GM18505 (cell line): Measurements from ENCODE around the gene CBLN1.

Source experiments
- ATAC-seq: cut with Tn5 transposase; IDR thresholded peaks from one replicate; pipeline ENCODE4 v1.9.1; 2021; ENCODE audit not compliant: unreplicated experiment
- POLR2A ChIP-seq: IDR thresholded peaks from 4 replicates; pipeline ENCODE4 v1.6.1; 2011; ENCODE audit warnings: borderline replicate concordance; ENCODE audit not compliant: insufficient read depth, insufficient read length; ENCODE audit errors: extremely low read depth

The CBLN1 gene

GRCh38 chr16:49281843-49282642, 405 bp upstream of the CBLN1 start:
- TF ChIP-seq POLR2A: no peak
- peak; percentile 83 for ATAC-seq

GRCh38 chr16:49280841-49281371, 732 bp downstream of the CBLN1 start:
- no peak for TF ChIP-seq POLR2A
- no peak for ATAC-seq

- TF ChIP-seq POLR2A: no peak
- ATAC-seq: no peak
Observed at GRCh38 chr16:49280105-49280741, 1.4 kb downstream of the CBLN1 start.

- TF ChIP-seq POLR2A: no peak
- ATAC-seq: no peak
Observed at GRCh38 chr16:49278944-49279725, 2.5 kb downstream of the CBLN1 start.

GRCh38 chr16:49278567-49278827, 3.1 kb downstream of the CBLN1 start:
- ATAC-seq: no peak

GRCh38 chr16:49277766-49278566, 3.7 kb downstream of the CBLN1 start:
- no peak for TF ChIP-seq POLR2A
- ATAC-seq: no peak

More at GRCh38 chr16:49278567-49278827, 3.1 kb downstream of the CBLN1 start:
- no peak for TF ChIP-seq POLR2A

- no peak for TF ChIP-seq POLR2A
- no peak for ATAC-seq
Observed at GRCh38 chr16:49277386-49277742, 4.3 kb downstream of the CBLN1 start.

GRCh38 chr16:49276646-49277385, 4.8 kb downstream of the CBLN1 start:
- TF ChIP-seq POLR2A: no peak

GRCh38 chr16:49275870-49276269, 5.8 kb downstream of the CBLN1 start:
- no peak for ATAC-seq
- no peak for TF ChIP-seq POLR2A

More at GRCh38 chr16:49276646-49277385, 4.8 kb downstream of the CBLN1 start:
- no peak for ATAC-seq

GRCh38 chr16:49275050-49275730, 6.4 kb downstream of the CBLN1 start:
- ATAC-seq: no peak
- no peak for TF ChIP-seq POLR2A

GRCh38 chr16:49274591-49274990, 7.0 kb downstream of the CBLN1 start:
- ATAC-seq: no peak

GRCh38 chr16:49273771-49274170, 7.9 kb downstream of the CBLN1 start:
- TF ChIP-seq POLR2A: no peak
- ATAC-seq: no peak

More at GRCh38 chr16:49274591-49274990, 7.0 kb downstream of the CBLN1 start:
- no peak for TF ChIP-seq POLR2A
